ENCODE measurements around the gene ZNF512.

ZNF512 gene

DNA sequence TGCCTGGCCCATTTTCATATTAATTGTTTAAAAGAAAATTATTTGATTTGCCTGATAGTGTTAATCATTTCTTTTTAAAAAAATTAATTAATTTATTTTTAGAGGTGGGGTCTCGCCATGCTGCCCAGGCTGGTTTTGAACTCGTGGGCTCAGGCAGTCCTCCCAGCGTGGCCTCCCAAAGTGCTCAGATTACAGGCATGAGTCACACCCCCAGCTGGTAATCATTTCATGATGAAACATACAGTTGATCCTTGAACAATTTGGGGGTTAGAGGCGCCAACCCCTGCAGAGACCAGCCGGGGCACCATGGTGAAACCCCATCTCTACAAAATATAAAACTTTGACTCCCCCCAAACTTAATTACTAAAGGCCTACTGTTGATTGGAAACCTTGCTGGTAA, 53.9 kb downstream of the ZNF512 start:
- DNase-seq (ENCODE audit: low read depth in 3 of 3): no peak

- DNase-seq (ENCODE audit: low read depth in 3 of 3): no peak
Observed at GRCh38 chr2:27638037-27638637, 55.3 kb downstream of the ZNF512 start.

GRCh38 chr2:27638709-27639108, 55.9 kb downstream of the ZNF512 start:
- no peak for DNase-seq (ENCODE audit: low read depth in 3 of 3)

- DNase-seq (ENCODE audit: low read depth in 3 of 3): no peak
Observed at GRCh38 chr2:27640722-27641245, 57.9 kb downstream of the ZNF512 start.

DNA sequence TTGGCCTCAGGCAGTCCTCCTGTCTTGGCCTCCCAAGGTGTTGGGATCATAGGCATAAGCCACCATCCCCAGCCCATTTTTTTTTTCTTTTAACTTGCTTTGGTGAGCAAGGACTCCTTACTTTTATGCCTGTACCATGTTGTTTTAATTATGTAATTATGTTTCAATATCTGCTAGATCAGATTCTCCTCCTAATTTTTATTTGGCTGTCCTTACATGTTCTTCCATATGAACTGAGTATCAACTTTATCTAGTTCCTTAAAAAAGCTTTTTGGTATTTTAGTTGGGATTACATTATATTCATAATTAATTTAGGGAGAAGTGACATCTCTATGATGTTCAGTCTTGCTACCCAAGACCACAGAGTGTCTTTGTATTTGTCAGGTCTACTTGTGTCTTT, 62.4 kb downstream of the ZNF512 start:
- DNase-seq (ENCODE audit: low read depth in 3 of 3): no peak

- no peak for DNase-seq (ENCODE audit: low read depth in 3 of 3)
Observed at GRCh38 chr2:27647289-27647688, 64.4 kb downstream of the ZNF512 start.

DNA sequence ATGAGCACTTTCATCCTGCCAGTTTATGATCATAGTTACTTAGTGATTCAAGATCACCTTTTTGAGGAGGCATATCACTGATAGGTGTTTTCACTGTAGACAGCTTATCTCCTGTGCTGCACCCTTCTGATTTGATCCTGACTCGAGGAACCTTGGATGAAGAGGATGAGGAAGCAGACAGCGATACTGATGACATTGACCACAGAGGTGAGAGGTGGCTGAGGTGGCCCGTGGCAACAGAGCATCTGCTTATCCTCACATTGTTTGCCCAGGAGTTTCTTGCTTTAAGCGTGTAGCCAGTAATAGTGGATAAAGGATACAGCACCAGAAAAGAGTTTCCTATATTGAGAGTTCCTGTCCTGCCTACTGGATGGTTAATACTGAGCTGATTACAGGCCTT, 64.9 kb downstream of the ZNF512 start:
- DNase-seq (ENCODE audit: low read depth in 3 of 3): no peak

GRCh38 chr2:27651056-27651455, 68.2 kb downstream of the ZNF512 start:
- no peak for DNase-seq (ENCODE audit: low read depth in 3 of 3)

GRCh38 chr2:27652341-27652740, 69.5 kb downstream of the ZNF512 start:
- no peak for DNase-seq (ENCODE audit: low read depth in 3 of 3)

DNA sequence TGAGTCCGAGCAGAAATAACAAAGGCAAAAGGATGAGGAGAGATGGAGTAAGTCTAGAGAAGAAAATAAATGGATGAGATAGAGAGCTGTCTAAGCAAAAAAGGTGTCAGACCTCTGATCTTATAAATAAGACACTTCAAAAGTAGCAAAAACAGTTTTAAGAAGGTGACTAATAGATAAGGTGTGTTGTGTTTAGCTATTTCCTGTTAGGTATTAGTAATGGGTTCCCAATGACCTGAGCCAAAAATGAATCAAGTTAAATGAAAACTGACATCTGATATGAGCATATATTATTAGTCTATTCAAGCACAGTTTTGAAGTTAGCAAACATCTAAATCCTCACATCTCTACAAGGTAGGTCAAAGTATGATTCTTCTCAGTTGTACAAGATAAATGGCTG, 69.9 kb downstream of the ZNF512 start:
- no peak for DNase-seq (ENCODE audit: low read depth in 3 of 3)

DNA sequence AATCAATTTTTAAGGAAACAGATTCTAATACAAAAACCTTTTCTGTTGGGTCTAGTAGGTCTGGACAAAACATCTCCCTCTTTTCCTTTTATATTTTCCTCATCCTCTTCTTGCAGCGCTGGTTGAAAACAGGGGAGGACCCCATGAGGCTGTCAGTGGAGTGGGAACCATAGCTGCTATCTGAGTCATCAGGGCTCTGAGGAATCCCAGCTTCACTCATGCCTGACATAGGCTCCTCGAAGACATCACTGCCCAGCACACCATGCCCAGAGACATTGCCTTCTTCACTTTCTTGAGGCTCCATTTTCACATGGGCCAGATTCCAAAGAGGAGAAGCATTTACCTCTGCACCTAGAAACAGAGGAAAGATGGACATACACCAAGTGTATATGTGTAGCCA, 70.6 kb downstream of the ZNF512 start:
- DNase-seq (ENCODE audit: low read depth in 3 of 3): no peak

DNA sequence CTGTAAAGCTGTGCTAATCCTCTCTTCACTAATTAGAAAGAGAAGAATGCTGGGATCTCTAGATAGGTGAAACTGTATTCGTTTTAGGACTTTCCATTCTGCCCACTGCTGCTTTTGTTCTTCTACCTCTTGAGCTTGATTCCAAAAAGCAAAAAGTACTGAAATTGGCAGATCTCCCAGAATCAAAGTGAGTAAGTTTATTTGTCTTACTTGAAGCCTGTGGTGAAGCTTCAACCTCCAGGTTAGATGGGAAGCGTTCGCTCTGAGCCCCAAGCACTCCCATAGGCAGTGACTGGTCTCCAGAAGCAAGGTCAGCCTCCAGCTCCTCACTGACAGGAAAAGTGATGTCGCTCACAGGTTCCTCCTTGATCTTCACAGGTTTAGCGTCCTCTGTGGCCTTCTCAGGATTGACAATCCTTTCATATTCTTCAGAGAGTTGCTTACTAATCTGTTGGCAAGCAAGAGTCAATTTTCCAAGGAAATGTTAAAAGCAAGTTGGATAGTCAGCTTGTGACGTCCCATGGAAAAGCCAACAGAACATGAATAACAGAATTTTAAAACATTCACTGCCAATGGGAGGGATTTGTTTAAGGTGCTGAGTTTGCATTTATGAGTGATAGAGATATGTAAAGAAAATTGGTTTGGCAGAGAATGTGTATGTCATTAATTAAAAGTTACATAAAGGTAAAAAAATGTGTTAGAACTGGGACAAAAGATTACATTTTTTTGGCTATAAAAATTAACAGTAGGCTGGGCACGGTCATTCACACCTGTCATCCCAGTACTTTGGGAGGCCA, 72.5 kb downstream of the ZNF512 start:
- no peak for DNase-seq (ENCODE audit: low read depth in 3 of 3)

GRCh38 chr2:27661371-27661770, 78.5 kb downstream of the ZNF512 start:
- no peak for DNase-seq (ENCODE audit: low read depth in 3 of 3)

GRCh38 chr2:27663285-27664153, 80.7 kb downstream of the ZNF512 start, which contains the start of the genes SLC4A1AP and SUPT7L:
Gene SLC4A1AP (plus strand): TSS chr2:27663889. CDS start chr2:27663915, 26 bp downstream.
Gene SUPT7L (minus strand): TSS chr2:27663614. CDS start chr2:27662192, 1,422 bp downstream.
- peak; percentile 55 to 60 (median 60) for DNase-seq (ENCODE audit: low read depth in 3 of 3)

DNA sequence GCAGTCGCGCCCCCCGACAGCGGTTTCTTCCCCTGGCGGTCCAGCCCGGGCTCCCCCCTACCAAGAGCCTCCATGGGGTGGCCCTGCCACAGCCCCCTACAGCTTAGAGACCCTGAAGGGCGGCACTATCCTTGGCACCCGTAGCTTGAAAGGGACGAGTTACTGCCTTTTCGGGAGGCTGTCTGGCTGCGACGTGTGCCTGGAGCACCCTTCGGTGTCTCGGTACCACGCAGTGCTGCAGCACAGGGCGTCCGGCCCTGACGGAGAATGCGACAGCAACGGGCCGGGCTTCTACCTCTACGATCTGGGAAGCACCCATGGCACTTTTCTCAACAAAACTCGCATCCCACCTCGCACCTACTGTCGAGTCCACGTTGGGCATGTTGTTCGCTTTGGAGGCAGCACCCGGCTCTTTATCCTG, 81.3 kb downstream of the ZNF512 start:
- DNase-seq (ENCODE audit: low read depth in 3 of 3): no peak

DNA sequence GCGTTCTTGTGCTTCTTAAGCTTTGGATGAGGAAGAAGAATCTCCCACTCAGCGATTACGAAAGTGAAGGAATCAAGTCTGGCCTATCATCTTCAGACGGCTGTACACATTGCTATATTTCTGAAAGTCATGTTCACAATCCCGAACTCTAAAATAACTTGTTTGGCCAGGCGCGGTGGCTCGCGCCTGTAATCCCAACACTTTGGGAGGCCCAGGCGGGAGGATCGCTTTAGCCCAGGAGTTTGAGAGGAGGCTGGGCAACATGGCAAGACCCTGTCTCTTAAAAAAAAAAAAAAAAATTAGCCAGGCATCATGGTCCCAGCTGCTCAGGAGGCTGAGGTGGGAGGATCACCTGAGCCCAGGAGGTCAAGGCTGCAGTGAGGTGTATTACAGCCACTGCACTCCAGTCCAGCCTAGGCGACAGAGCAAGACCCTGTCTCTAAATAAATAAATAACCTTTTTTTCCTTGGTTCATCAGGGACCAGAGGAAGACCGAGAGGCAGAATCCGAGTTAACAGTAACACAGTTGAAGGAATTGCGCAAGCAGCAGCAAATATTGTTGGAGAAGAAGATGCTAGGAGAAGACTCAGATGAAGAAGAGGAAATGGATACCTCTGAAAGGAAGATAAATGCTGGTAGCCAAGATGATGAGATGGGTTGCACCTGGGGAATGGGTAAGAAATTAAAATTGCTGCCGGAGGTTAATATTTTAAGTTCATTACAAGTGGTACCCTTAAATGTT, 82.0 kb downstream of the ZNF512 start:
- DNase-seq (ENCODE audit: low read depth in 3 of 3): no peak

DNA sequence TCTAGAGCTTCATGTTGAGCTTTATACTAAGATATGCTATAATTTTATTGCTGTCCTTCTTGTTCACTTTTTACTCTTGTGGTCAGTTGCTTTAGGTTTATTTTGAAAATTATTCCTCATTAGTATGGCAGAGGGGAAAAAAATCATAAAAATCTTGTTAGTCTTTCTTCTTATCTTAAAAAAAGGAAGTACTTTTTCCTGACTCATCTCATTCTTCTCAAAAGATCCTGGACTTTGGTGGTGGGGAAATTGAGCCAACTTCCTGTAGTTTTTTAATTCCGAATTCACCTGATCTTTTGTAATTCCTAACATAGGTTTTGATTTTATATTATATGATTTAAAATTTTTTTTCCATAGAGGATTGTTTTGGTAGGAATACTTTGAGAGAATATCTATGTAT, 84.6 kb downstream of the ZNF512 start:
- DNase-seq (ENCODE audit: low read depth in 3 of 3): no peak

DNA sequence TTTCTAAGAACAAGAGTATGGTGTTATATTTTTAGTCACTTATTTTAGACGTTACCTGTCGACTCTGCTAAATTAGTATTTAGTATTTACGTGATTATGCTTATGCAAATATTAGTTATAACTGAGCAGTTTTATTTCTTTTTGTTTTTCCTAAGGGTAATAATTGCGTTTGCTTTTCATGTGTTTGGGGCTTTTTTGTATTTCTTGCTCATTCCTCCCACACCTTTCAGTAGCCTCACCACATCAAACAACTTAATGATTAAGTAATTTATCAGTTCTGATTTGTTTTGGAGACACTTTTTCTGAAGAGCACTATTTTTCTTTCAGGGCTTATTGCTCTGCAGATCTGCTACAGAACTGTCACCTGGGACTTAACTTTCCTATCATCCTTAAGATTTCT, 88.4 kb downstream of the ZNF512 start:
- no peak for DNase-seq (ENCODE audit: low read depth in 3 of 3)

Measured in stimulated activated CD4-positive, alpha-beta T cell treated with anti-CD3 and anti-CD28 coated beads, TNF-alpha, amount 100 ng/mL, for 24 hours (primary cell).